Kidney (tissue), 14 donors: Measurements from ENCODE around the gene RAPGEF1. TPM values are rescaled to one million over a fixed set of nuclear protein-coding genes. Genes with fewer than 3 reads are reported as not detected.
A peak's percentile ranks its signal among the peaks of the same experiment; 100 is the strongest.
"Not testable (repeated sequence)": the region's sequence is repeated elsewhere in the genome, so short reads cannot be mapped to it uniquely, and the experiment has no call there.

Source experiments
- DNase-seq, 5 donors: peaks; one replicate each; pipeline ENCODE4 v3.0.0-alpha.2; 2013 to 2020
- FAIRE-seq: peaks from 2 replicates; lab custom pipeline; 2012; peaks lifted over from hg19 to GRCh38; lab: Jason Lieb, UNC
- H3K27ac ChIP-seq, 2 donors: one replicate each; pipeline ENCODE4 v1.7.0; 2013; ENCODE audit warnings: low read depth in 2 of 2, low read length in 2 of 2, inconsistent platforms in 1 of 2
- H3K27me3 ChIP-seq: one replicate; pipeline ENCODE4 v1.7.1; 2013; ENCODE audit warnings: low read length, inconsistent platforms; ENCODE audit not compliant: control insufficient read depth, insufficient read depth
- H3K36me3 ChIP-seq, 3 donors: one replicate each; pipeline versions ENCODE4 v1.7.0 to v1.7.1; 2013; ENCODE audit warnings: low read length in 3 of 3, control low read depth in 1 of 3, inconsistent platforms in 1 of 3; ENCODE audit not compliant: insufficient read depth in 3 of 3, control insufficient read depth in 2 of 3
- H3K4me1 ChIP-seq, 3 donors: one replicate each; pipeline versions ENCODE4 v1.7.0 to v1.7.1; 2013; ENCODE audit warnings: low read length in 3 of 3, inconsistent platforms in 1 of 3, low read depth in 1 of 3; ENCODE audit not compliant: control insufficient read depth in 2 of 3, insufficient read depth in 2 of 3
- H3K4me3 ChIP-seq, 3 donors: one replicate each; pipeline versions ENCODE4 v1.7.0 to v1.8.1; 2013; ENCODE audit warnings: low read length in 3 of 3, control low read depth in 1 of 3, inconsistent platforms in 1 of 3
- H3K9ac ChIP-seq, 3 donors: one replicate each; pipeline versions ENCODE4 v1.7.0 to v1.7.1; 2013; ENCODE audit warnings: low read length in 3 of 3, control low read depth in 1 of 3, inconsistent platforms in 1 of 3
- H3K9me3 ChIP-seq, 3 donors: one replicate each; pipeline versions ENCODE4 v1.7.0 to v1.7.1; 2013; ENCODE audit warnings: low read length in 3 of 3, control low read depth in 1 of 3, inconsistent platforms in 1 of 3; ENCODE audit not compliant: control insufficient read depth in 2 of 3, insufficient read depth in 1 of 3
- intact Hi-C: fragments of 100-400 bp; cut with DNase I; formaldehyde crosslinking; loops from one replicate; pipeline ENCODE4 v1.11.1; 2022
- polyA plus RNA-seq: library from polyadenylated mRNA; stranded (reverse); fragments of 350-450 nt; fragmentation: Illumina TruSeq; extraction: RNeasy Lipid Tissue Mini Kit (QIAGEN cat#74804); gene quantifications from one replicate; pipeline ENCODE4 v1.2.3, GENCODE V29; 2014; ENCODE audit warnings: low read depth, low replicate concordance; ENCODE audit not compliant: insufficient read depth
- total RNA-seq: library from RNA; stranded (reverse); fragmentation: NEBNext Ultra II Directional; extraction: Animal tissue kit (Norgen Biotek cat#: 25700); gene quantifications from one replicate; pipeline ENCODE4 v1.2.1, GENCODE V29; 2021
- TF ChIP-seq, protein P1 (sequence below): IDR thresholded peaks from 3 replicates; pipeline ENCODE4 v1.5.1; 2012; ENCODE audit warnings: mild to moderate bottlenecking, moderate library complexity, borderline replicate concordance; ENCODE audit not compliant: insufficient read depth; ENCODE audit errors: extremely low read depth
- donor health status: control.
- donor health status: control.
- donor health status: control.
- donor health status: control.
- donor health status: control.
- donor health status: DM: yes; HTN: yes; CAD: no.
- donor health status: Normal renal cell carcinoma (clear cell type).

RAPGEF1 gene
- total and polyA plus RNA-seq, 2 donors from 2014 or later = 15.5 to 79.7 TPM

DNA sequence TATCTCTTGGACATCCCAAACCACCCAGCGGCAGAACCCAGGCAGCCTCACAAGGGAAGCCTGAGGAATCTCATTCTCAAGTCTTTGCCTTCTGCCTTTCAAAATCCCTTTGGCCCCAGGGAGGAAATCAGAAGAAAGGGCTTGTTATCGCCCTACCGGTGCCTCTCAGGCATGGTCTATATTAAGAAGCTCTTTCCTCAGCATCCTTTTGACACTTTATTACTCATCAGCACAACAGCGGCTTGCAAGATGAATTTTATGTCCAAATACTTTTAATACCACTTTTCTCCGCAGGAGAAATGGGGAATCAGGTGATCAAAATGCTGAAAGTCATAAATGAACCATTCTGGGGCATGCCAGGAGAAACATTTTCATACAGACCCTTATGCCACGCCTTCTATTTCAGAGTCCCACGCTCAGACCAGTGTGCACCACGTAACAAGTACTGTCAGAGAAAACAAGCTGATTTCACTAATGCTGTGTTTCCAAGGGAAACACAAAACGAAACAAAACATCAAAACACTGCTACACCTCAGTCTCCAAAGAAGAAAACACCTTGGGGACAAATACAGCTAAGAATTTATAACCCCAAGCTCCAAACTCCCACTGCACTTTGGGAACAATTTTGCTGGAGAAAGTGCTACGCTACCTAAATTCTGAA is 30.0 kb downstream of the RAPGEF1 start:
- FAIRE-seq = no peak
- no peak for DNase-seq
- TF ChIP-seq, protein P1, sequence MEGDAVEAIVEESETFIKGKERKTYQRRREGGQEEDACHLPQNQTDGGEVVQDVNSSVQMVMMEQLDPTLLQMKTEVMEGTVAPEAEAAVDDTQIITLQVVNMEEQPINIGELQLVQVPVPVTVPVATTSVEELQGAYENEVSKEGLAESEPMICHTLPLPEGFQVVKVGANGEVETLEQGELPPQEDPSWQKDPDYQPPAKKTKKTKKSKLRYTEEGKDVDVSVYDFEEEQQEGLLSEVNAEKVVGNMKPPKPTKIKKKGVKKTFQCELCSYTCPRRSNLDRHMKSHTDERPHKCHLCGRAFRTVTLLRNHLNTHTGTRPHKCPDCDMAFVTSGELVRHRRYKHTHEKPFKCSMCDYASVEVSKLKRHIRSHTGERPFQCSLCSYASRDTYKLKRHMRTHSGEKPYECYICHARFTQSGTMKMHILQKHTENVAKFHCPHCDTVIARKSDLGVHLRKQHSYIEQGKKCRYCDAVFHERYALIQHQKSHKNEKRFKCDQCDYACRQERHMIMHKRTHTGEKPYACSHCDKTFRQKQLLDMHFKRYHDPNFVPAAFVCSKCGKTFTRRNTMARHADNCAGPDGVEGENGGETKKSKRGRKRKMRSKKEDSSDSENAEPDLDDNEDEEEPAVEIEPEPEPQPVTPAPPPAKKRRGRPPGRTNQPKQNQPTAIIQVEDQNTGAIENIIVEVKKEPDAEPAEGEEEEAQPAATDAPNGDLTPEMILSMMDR = no peak
- H3K36me3 ChIP-seq = no peaks in the 10 kb centered on the region
- H3K9ac ChIP-seq = peak overlapping the region in 1 of 3 donors; percentile 13
- intact Hi-C loops = no loop called here
- H3K4me1 ChIP-seq = peaks cover 0 to 41% (median 25%) of the 10 kb centered on the region in 3 donors
- peak overlapping the region in 2 of 3 donors; percentile 24 to 32 for H3K4me3 ChIP-seq
- H3K27ac ChIP-seq = peak overlapping the region; percentile 52 to 82
- H3K9me3 ChIP-seq = no peaks in the 10 kb centered on the region
- no peaks in the 10 kb centered on the region for H3K27me3 ChIP-seq

GRCh38 chr9:131709010-131709770 is 30.7 kb downstream of the RAPGEF1 start:
- FAIRE-seq, H3K36me3 ChIP-seq, H3K9me3 ChIP-seq, DNase-seq, H3K27me3 ChIP-seq, intact Hi-C loops: not testable (repeated sequence)
- peak overlapping the region in 2 of 3 donors; percentile 13 to 24 for H3K9ac ChIP-seq
- H3K4me3 ChIP-seq = peak overlapping the region in 2 of 3 donors; percentile 24 to 32
- peaks cover 0 to 45% (median 28%) of the 10 kb centered on the region in 3 donors for H3K4me1 ChIP-seq
- peak overlapping the region; percentile 52 to 82 for H3K27ac ChIP-seq

- intact Hi-C loops = no loop called here
- DNase-seq (no peak), FAIRE-seq (no peak)
- Histone ChIP-seq H3K9ac (no peak overlapping the region), H3K27me3 (no peaks in the 10 kb centered on the region), H3K27ac (peak overlapping the region in 1 of 2 donors; percentile 51), H3K4me1 (peaks cover 0 to 52% (median 34%) of the 10 kb centered on the region in 3 donors), H3K9me3 (no peaks in the 10 kb centered on the region), H3K4me3 (peak overlapping the region in 1 of 3 donors; percentile 18), H3K36me3 (no peaks in the 10 kb centered on the region)
- TF ChIP-seq, protein P1 = no peak
Observed at GRCh38 chr9:131708226-131709002, 31.5 kb downstream of the RAPGEF1 start.
